Gastroesophageal sphincter (tissue), 4 donors: Measurements from ENCODE around the gene ARHGAP6. TPM values are rescaled to one million over a fixed set of nuclear protein-coding genes. Genes with fewer than 3 reads are reported as not detected.
A peak's percentile ranks its signal among the peaks of the same experiment; 100 is the strongest.

ENCODE experiments used
- ATAC-seq: fragments of 150-250 bp; one replicate; pipeline ENCODE4 v1.9.1; 2016; ENCODE audit warnings: mild to moderate bottlenecking, moderate library complexity
- H3K27ac ChIP-seq, 4 donors: fragments of 200-600 bp; sonication (generic) in 3 of 4; 1 replicate in 3 of 4; 2 replicates in 1 of 4; pipeline ENCODE4 v1.5.1; 2016 to 2019
- H3K27me3 ChIP-seq: fragments of 200-600 bp; sonication (generic); one replicate; pipeline ENCODE4 v1.5.1; 2019
- H3K36me3 ChIP-seq, 2 donors: fragments of 200-600 bp; sonication (generic); one replicate each; pipeline ENCODE4 v1.5.1; 2019; ENCODE audit warnings: control low read depth in 1 of 2
- H3K4me1 ChIP-seq, 3 donors: fragments of 200-600 bp; sonication (generic); 1 replicate in 2 of 3; 2 replicates in 1 of 3; pipeline ENCODE4 v1.5.1; 2016 to 2019; ENCODE audit warnings: control low read depth in 2 of 3
- H3K4me3 ChIP-seq, 2 donors: fragments of 200-600 bp; sonication (generic); one replicate each; pipeline ENCODE4 v1.5.1; 2019; ENCODE audit warnings: mild to moderate bottlenecking in 1 of 2, moderate library complexity in 1 of 2
- H3K9me3 ChIP-seq, 3 donors: fragments of 200-600 bp; sonication (generic); one replicate each; pipeline ENCODE4 v1.5.1; 2017 to 2019; ENCODE audit warnings: control low read depth in 2 of 3
- CTCF ChIP-seq, 4 experiments: fragments of 200-600 bp in 2 of 4; fragments of 450-650 bp in 2 of 4; sonication (generic) in 1 of 4; IDR thresholded peaks; one replicate each; pipeline ENCODE4 v1.5.1; 2017 to 2019; ENCODE audit warnings: antibody characterized with exemption in 4 of 4, mild to moderate bottlenecking in 2 of 4, moderate library complexity in 2 of 4
- EP300 ChIP-seq: sonication (generic); formaldehyde crosslinking; IDR thresholded peaks from one replicate; pipeline ENCODE4 v1.6.1; 2017; ENCODE audit warnings: antibody characterized with exemption, mild to moderate bottlenecking
- POLR2A ChIP-seq, 2 donors: fragments of 450-650 bp; IDR thresholded peaks; one replicate each; pipeline ENCODE4 v1.6.1; 2017; ENCODE audit warnings: antibody characterized with exemption in 2 of 2, mild to moderate bottlenecking in 2 of 2, moderate library complexity in 1 of 2
- POLR2AphosphoS5 ChIP-seq: sonication (generic); formaldehyde crosslinking; IDR thresholded peaks from one replicate; pipeline ENCODE4 v1.6.1; 2017; ENCODE audit warnings: antibody characterized with exemption
- WGBS, 2 donors: methylation state at CpG; one replicate each; pipeline ENCODE4 v1.1.5; 2018; ENCODE audit warnings: low coverage in 1 of 2; 5-methylcytosine and 5-hydroxymethylcytosine counted together
- total RNA-seq, 4 donors: library from RNA; depleted of rRNA; stranded (reverse); fragments of >200 nt; gene quantifications; one replicate each; pipeline ENCODE4 v1.1.0, GENCODE V29; 2016

Gene ARHGAP6
- total RNA-seq, 4 donors from 2014 or later = 25.2 to 35.1 (median 31.8) TPM

DNA sequence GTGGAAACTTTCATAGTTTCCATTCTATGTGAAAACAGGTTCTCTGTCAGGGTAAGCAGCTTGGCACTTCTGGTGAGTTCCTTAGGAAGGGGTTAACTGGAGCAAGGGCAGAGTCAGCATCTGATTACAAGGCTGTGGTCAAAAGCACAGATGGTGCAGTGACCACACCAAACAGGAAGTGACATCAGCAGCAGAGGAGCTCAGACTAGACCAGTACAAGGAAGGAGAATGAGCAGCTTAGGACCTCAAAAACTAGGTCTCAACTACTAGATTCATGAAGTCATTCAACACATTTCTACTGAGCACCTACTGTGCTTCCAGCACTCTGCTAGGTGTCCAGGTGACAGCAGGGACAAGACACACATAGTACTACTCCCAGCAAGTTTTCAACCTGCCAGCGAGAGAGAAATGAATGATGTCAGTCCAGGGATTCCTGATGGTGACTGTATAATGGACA is 242.3 kb downstream of the ARHGAP6 start:
- H3K9me3 ChIP-seq = no peaks in the 10 kb centered on the region
- H3K36me3 ChIP-seq = no peaks in the 10 kb centered on the region
- peak; percentile 39 for ATAC-seq
- H3K4me3 ChIP-seq = no peak overlapping the region
- peaks cover 0 to 40% (median 0%) of the 10 kb centered on the region in 3 donors for H3K4me1 ChIP-seq
- H3K27me3 ChIP-seq = no peaks in the 10 kb centered on the region
- no CpG with 5 or more reads among the region's 1 CpG for WGBS, 2 donors
- no peak for TF ChIP-seq POLR2AphosphoS5
- no peak for TF ChIP-seq EP300
- TF ChIP-seq CTCF (IDR thresholded peaks at IDR 0.05) = no peak
- no peak for TF ChIP-seq POLR2A (IDR thresholded peaks at IDR 0.05)
- H3K27ac ChIP-seq = peak overlapping the region in 3 of 4 donors; percentile 46 to 90 (median 86)

DNA sequence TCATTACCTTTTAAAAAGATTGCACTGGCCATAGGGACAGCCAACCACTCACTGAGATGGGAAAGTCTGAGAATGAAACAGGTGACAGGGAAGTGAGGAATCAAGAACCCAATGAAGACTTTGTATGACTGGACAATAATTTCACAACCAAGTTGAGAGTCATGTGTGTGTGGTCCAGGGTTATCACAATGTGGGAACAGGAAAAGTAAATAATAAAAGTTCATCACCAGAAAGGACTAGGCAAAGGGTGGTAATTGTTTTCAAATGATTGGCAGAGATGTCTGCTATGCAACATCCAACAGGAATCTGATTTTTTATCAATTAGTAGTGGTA is 243.2 kb downstream of the ARHGAP6 start:
- no peaks in the 10 kb centered on the region for H3K36me3 ChIP-seq
- no peaks in the 10 kb centered on the region for H3K9me3 ChIP-seq
- peaks cover 0 to 36% (median 0%) of the 10 kb centered on the region in 3 donors for H3K4me1 ChIP-seq
- TF ChIP-seq POLR2AphosphoS5 (no peak), EP300 (no peak), POLR2A (IDR thresholded peaks at IDR 0.05) (no peak), CTCF (IDR thresholded peaks at IDR 0.05) (no peak)
- H3K27me3 ChIP-seq = no peaks in the 10 kb centered on the region
- ATAC-seq = no peak
- no peak overlapping the region for H3K4me3 ChIP-seq
- H3K27ac ChIP-seq = peak overlapping the region; percentile 44 to 90 (median 81)

GRCh38 chrX:11421805-11422524 is 243.8 kb downstream of the ARHGAP6 start:
- ATAC-seq = no peak
- Histone ChIP-seq H3K27me3 (no peaks in the 10 kb centered on the region), H3K36me3 (no peaks in the 10 kb centered on the region), H3K4me1 (peaks cover 0 to 36% (median 0%) of the 10 kb centered on the region in 3 donors), H3K4me3 (no peak overlapping the region), H3K9me3 (no peaks in the 10 kb centered on the region), H3K27ac (peak overlapping the region; percentile 44 to 90 (median 81))
- WGBS, 2 donors = 10 to 33% methylated on average over 3 of the region's 5 CpGs
- peak; percentile 28 for TF ChIP-seq POLR2AphosphoS5
- TF ChIP-seq EP300 = no peak
- no peak for TF ChIP-seq POLR2A (IDR thresholded peaks at IDR 0.05)
- no peak for TF ChIP-seq CTCF (IDR thresholded peaks at IDR 0.05)

DNA sequence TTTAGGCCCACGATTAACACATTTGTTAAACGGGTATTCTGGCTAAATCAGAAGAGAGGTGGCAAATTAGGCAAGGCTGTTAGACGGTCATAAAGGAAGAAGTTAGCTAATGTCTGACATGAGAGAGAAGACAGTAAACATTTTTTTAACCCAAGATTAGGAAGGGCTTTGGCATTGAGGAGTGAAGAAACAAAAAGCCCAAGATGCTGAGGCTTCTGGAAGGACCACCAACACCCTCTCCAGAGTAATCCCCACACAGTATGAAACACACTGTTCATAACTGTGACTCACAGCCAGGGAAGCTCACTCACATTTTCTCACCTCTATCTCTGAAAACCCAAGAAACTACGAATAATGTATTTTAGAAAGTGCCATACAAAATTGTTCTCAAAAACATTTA is 244.9 kb downstream of the ARHGAP6 start:
- peak overlapping the region; percentile 44 to 90 (median 74) for H3K27ac ChIP-seq
- H3K9me3 ChIP-seq = no peaks in the 10 kb centered on the region
- H3K4me3 ChIP-seq = no peak overlapping the region
- no peak for ATAC-seq
- H3K4me1 ChIP-seq = peaks cover 0 to 31% (median 0%) of the 10 kb centered on the region in 3 donors
- no peaks in the 10 kb centered on the region for H3K36me3 ChIP-seq
- no peaks in the 10 kb centered on the region for H3K27me3 ChIP-seq
- 60 to 67% methylated on average over 1 to 2 of the region's 4 CpGs for WGBS, 2 donors
- TF ChIP-seq CTCF (IDR thresholded peaks at IDR 0.05) (no peak), POLR2A (IDR thresholded peaks at IDR 0.05) (no peak), EP300 (no peak), POLR2AphosphoS5 (no peak)

DNA sequence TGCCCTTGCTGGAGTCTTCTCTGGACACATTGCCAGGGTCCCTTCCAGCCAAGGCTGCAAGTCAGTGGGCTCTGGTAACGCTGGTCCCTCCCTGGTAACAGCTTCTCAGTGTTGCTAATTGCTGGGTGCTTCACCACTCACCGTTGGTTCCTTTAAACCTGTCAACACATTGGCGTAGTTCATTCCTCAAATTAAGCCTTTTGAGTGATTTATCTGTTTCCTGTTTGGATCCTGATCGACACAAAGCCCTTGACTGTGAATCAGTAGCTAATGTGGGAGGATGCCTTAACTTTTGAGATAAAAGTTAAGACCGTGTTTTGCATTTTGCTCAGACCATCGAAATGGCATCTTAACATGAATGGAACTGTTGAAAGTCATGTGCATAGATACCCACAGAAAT is 246.6 kb downstream of the ARHGAP6 start:
- Histone ChIP-seq H3K9me3 (no peaks in the 10 kb centered on the region), H3K27me3 (no peaks in the 10 kb centered on the region), H3K4me3 (no peak overlapping the region), H3K4me1 (peaks cover 0 to 20% (median 0%) of the 10 kb centered on the region in 3 donors), H3K36me3 (no peaks in the 10 kb centered on the region), H3K27ac (no peak overlapping the region)
- WGBS, 2 donors = 40 to 78% methylated on average over 1 to 3 of the region's 6 CpGs
- TF ChIP-seq POLR2A (IDR thresholded peaks at IDR 0.05) = no peak
- no peak for TF ChIP-seq POLR2AphosphoS5
- no peak for TF ChIP-seq EP300
- no peak for TF ChIP-seq CTCF (IDR thresholded peaks at IDR 0.05)
- ATAC-seq = no peak
